H1 (cell line): ENCODE data around the gene EEIG1. TPM values are rescaled to one million over a fixed set of nuclear protein-coding genes. Genes with fewer than 3 reads are reported as not detected.

Source experiments
- CEBPB ChIP-seq: IDR thresholded peaks from 2 replicates; pipeline ENCODE4 v1.6.1; 2012; ENCODE audit warnings: low read depth, low read length
- EGR1 ChIP-seq: IDR thresholded peaks from 2 replicates; pipeline ENCODE4 v1.6.1; 2011; ENCODE audit warnings: low read depth, low read length, borderline replicate concordance
- EP300 ChIP-seq, 2 experiments: IDR thresholded peaks; 1 replicate in 1 of 2; 2 replicates in 1 of 2; pipeline ENCODE4 v1.6.1; 2011 to 2012; ENCODE audit warnings: low read depth in 2 of 2, low read length in 2 of 2, mild to moderate bottlenecking in 2 of 2, borderline replicate concordance in 1 of 2, inconsistent platforms in 1 of 2, moderate library complexity in 1 of 2
- KDM4A ChIP-seq: IDR thresholded peaks from one replicate; pipeline ENCODE4 v1.7.1; 2012; ENCODE audit warnings: low read depth, mild to moderate bottlenecking, moderate library complexity, low read length, inconsistent platforms; ENCODE audit not compliant: severe bottlenecking
- MAFK ChIP-seq: IDR thresholded peaks from 2 replicates; pipeline ENCODE4 v1.6.1; 2012; ENCODE audit warnings: low read depth, mild to moderate bottlenecking, improper control_type of control experiment, low read length
- RAD21 ChIP-seq, 2 experiments: IDR thresholded peaks in 1 of 2; conservative IDR thresholded peaks in 1 of 2; 2 replicates each; pipeline ENCODE4 v1.6.1; 2011; ENCODE audit warnings: low read depth in 2 of 2, low read length in 2 of 2, improper control_type of control experiment in 1 of 2, inconsistent platforms in 1 of 2, mild to moderate bottlenecking in 1 of 2, moderate library complexity in 1 of 2
- RNF2 ChIP-seq: fragments of 200-900, 300-1000 bp; sonication (generic); IDR thresholded peaks from 2 replicates; pipeline ENCODE4 v1.7.1; 2016; ENCODE audit warnings: borderline replicate concordance, low read depth, mild to moderate bottlenecking, antibody characterized with exemption, low read length; ENCODE audit not compliant: poor library complexity, severe bottlenecking; ENCODE audit errors: missing control alignments
- RXRA ChIP-seq: IDR thresholded peaks from 2 replicates; pipeline ENCODE4 v1.6.1; 2011; ENCODE audit warnings: low read depth, mild to moderate bottlenecking, low read length, moderate library complexity; ENCODE audit not compliant: insufficient read depth
- TEAD4 ChIP-seq: IDR thresholded peaks from 2 replicates; pipeline ENCODE4 v1.6.1; 2012; ENCODE audit warnings: low read depth, low read length, inconsistent platforms, mixed read lengths
- YY1 ChIP-seq: IDR thresholded peaks from 2 replicates; pipeline ENCODE4 v1.6.1; 2011; ENCODE audit warnings: low read depth, mild to moderate bottlenecking, low read length
- polyA plus RNA-seq, 7 experiments: library from polyadenylated mRNA; depleted of rRNA in 3 of 7; stranded (reverse) in 5 of 7; unstranded in 2 of 7; fragments of >200 nt in 5 of 7; fragments of 200-250 nt in 2 of 7; gene quantifications; 1 replicate in 5 of 7; 2 replicates in 1 of 7; 4 replicates in 1 of 7; pipeline versions ENCODE4 v1.2.1 to v1.2.3, GENCODE V29; 2011 to 2013; ENCODE audit warnings: missing spikeins in 2 of 7, mixed read lengths in 2 of 7
- total RNA-seq: library from RNA; stranded (reverse); fragmentation: NEBNext Ultra II Directional; extraction: Animal tissue kit (Norgen Biotek cat#: 25700); gene quantifications from 2 replicates; pipeline ENCODE4 v1.2.1, GENCODE V29; 2021
- TF ChIP-seq, protein P1 (sequence below): IDR thresholded peaks from 2 replicates; pipeline ENCODE4 v1.6.1; 2011; ENCODE audit warnings: low read depth, mild to moderate bottlenecking, low read length; ENCODE audit not compliant: insufficient read depth
- TF ChIP-seq, protein P2 (sequence below), 3 experiments: IDR thresholded peaks; 1 replicate in 2 of 3; 2 replicates in 1 of 3; pipeline versions ENCODE4 v1.5.1 to v1.6.1; 2011; ENCODE audit warnings: low read length in 3 of 3, mild to moderate bottlenecking in 3 of 3, inconsistent platforms in 2 of 3, low read depth in 1 of 3, moderate library complexity in 1 of 3; ENCODE audit not compliant: insufficient read depth in 1 of 3; ENCODE audit errors: control extremely low read depth in 1 of 3

Gene EEIG1
- total and polyA plus RNA-seq, 2 of the 8 experiments (the other 6 are each of a cell fraction or from before 2014, with no cell fraction given): 29.8 to 50.8 TPM

DNA sequence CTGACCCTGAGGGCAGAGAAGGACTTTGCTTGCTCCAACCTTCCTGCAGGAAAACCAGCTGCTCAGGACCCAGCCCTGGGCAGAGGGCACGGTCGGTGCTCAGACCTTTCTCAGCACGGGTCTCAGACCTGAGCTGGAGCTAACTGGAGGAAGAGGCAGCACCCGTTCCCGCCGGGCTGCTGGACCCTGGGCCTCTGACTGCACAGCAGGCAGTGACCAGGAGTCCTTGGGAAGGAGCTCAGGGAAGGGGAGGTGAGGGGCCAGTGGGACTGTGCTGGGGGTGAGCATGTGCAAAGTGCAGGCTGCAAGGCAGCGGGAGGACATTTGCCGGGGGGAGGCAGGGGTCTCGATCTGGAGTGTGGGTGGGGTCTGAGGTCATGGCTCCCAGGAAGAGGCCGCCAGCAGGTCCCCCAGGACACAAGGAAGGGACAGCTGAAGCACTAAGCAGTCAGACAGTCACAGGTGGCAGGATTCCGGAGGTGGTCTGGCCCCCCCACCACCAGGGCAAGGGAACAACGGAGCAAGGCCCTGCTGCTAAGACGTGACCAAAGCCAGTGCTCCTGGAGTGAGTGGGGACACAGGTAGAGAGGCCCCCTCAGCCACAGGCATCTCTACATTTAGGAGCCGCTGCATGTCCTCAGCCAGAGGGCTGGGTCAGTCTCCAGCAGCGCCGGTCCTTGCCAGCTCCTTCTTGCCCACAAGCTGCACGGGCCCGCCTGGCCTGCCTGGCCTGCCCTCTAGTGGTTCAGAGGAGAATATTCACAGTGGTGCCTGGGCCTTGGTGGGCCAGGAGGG is 38.4 kb downstream of the EEIG1 start (continued):
- TF ChIP-seq EGR1: 0 out of 2 replicates have a peak, but pooled peaks have one; percentile 21
- no peak for TF ChIP-seq CEBPB
- TF ChIP-seq EP300 (IDR thresholded peaks at IDR 0.05; ENCODE audit: borderline replicate concordance in 1 of 2, low read depth in 2 of 2, low read length in 2 of 2): 0 out of 3 replicates have a peak, but pooled peaks of 1 of the 2 experiments have one; percentile 47
- no peak for TF ChIP-seq MAFK
- no peak for TF ChIP-seq KDM4A
- peak; percentile 52 to 67; a peak in 3 of 4 replicates for TF ChIP-seq RAD21 (IDR thresholded peaks at IDR 0.05 in 1 of 2, conservative IDR thresholded peaks at IDR 0.05 in 1 of 2; ENCODE audit: low read depth in 2 of 2, low read length in 2 of 2)
- 0 out of 2 replicates have a peak, but pooled peaks have one; percentile 48 for TF ChIP-seq RXRA
- no peak for TF ChIP-seq RNF2
- 0 out of 2 replicates have a peak, but pooled peaks have one; percentile 9 for TF ChIP-seq TEAD4
- peak; percentile 71; the same call in 1 of the 2 replicates for TF ChIP-seq YY1
- TF ChIP-seq, protein P1, sequence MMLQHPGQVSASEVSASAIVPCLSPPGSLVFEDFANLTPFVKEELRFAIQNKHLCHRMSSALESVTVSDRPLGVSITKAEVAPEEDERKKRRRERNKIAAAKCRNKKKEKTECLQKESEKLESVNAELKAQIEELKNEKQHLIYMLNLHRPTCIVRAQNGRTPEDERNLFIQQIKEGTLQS: 0 out of 2 replicates have a peak, but pooled peaks have one; percentile 1
- TF ChIP-seq, protein P2, sequence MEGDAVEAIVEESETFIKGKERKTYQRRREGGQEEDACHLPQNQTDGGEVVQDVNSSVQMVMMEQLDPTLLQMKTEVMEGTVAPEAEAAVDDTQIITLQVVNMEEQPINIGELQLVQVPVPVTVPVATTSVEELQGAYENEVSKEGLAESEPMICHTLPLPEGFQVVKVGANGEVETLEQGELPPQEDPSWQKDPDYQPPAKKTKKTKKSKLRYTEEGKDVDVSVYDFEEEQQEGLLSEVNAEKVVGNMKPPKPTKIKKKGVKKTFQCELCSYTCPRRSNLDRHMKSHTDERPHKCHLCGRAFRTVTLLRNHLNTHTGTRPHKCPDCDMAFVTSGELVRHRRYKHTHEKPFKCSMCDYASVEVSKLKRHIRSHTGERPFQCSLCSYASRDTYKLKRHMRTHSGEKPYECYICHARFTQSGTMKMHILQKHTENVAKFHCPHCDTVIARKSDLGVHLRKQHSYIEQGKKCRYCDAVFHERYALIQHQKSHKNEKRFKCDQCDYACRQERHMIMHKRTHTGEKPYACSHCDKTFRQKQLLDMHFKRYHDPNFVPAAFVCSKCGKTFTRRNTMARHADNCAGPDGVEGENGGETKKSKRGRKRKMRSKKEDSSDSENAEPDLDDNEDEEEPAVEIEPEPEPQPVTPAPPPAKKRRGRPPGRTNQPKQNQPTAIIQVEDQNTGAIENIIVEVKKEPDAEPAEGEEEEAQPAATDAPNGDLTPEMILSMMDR (IDR thresholded peaks at IDR 0.05; ENCODE audit: control extremely low read depth in 1 of 3, insufficient read depth in 1 of 3, low read depth in 1 of 3, low read length in 3 of 3): peak in 2 of 3 experiments; percentile 90 to 96; a peak in 3 of 4 replicates
